Measurements from ENCODE around the gene MID1. TPM values are rescaled to one million over a fixed set of nuclear protein-coding genes. Genes with fewer than 3 reads are reported as not detected.

Gene MID1
- total and polyA plus RNA-seq, 9 of the 15 experiments (the other 6 are each of a cell fraction or from before 2014, with no cell fraction given) = 0.07 to 0.54 (median 0.33) TPM

DNA sequence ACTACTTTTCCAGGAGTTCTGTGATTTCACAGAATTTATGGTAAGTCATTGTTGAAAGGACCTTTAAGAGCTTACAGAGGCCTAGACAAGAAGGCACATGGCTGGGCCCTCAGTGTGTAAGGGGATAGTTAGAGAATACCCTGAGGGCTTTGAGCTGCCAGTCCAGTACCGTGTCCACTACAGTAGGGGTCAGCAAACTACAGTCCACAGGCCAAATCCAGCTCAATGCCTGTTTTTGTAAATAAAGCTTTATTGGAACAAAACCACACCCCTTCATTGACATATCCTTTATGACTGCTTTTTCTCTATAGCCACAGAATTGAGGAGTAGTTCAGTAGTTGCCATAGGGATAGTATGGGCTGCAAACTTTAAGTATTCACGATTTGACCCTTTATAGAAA, 176.2 kb downstream of the MID1 start:
- no peaks in the 10 kb centered on the region for H4K20me1 ChIP-seq (replicated peaks; ENCODE audit: control insufficient read depth, insufficient read depth, low read length)
- no peaks in the 10 kb centered on the region for H3K9me3 ChIP-seq (replicated peaks; ENCODE audit: control insufficient read depth, insufficient read depth, low read depth, low read length)
- BruUV-seq (replicated peaks) = no TSS peak
- WGBS (ENCODE audit: insufficient coverage, low coverage, missing lambda C conversion rate) = 0% methylated on average over 2 of the region's 2 CpGs
- no peaks in the 10 kb centered on the region for H3K79me2 ChIP-seq (ENCODE audit: control insufficient read depth, insufficient read depth, low read length)
- FAIRE-seq (no peak), DNase-seq (ENCODE audit: extremely low read depth in 1 of 4, low spot score in 3 of 4) (peak in 1 of 4 experiments; percentile 1), ATAC-seq (peak; percentile 47; the same call in 1 of the 3 replicates)
- intact Hi-C loops (cut with micrococcal nuclease) (no loop called here), in situ Hi-C loops (cut with MboI) (no loop called here)
- no peaks in the 10 kb centered on the region for H3K36me3 ChIP-seq (ENCODE audit: control insufficient read depth, insufficient read depth, low read length)
- no peak overlapping the region for H2AFZ ChIP-seq (ENCODE audit: low read depth, low read length)
- H3K9ac ChIP-seq (ENCODE audit: insufficient read depth in 1 of 2, low read depth in 2 of 2, low read length in 2 of 2) = no peak overlapping the region
- 0 out of 5 replicates have a peak, but pooled peaks cover 0 to 1% of the 10 kb centered on the region in 2 experiments for H3K27me3 ChIP-seq (ENCODE audit: control insufficient read depth in 2 of 2, insufficient read depth in 2 of 2, low read length in 2 of 2)
- H3K27ac ChIP-seq (ENCODE audit: extremely low read depth, low read depth, low read length) = no peak overlapping the region
- ChIA-PET POLR2A (no interaction called here), CTCF (ENCODE audit: low intra/inter-chr PET ratio) (no interaction called here)
- no peaks in the 10 kb centered on the region for H3K4me1 ChIP-seq (replicated peaks in 1 of 2; ENCODE audit: control insufficient read depth in 2 of 2, insufficient read depth in 2 of 2, low read length in 2 of 2)
- H3K4me2 ChIP-seq (ENCODE audit: insufficient read depth, low read length) = no peak overlapping the region
- no peaks in the 10 kb centered on the region for H3K9me1 ChIP-seq (ENCODE audit: control insufficient read depth, insufficient read depth, low read length)
- no peak overlapping the region for H3K4me3 ChIP-seq
- TF ChIP-seq, protein P1, sequence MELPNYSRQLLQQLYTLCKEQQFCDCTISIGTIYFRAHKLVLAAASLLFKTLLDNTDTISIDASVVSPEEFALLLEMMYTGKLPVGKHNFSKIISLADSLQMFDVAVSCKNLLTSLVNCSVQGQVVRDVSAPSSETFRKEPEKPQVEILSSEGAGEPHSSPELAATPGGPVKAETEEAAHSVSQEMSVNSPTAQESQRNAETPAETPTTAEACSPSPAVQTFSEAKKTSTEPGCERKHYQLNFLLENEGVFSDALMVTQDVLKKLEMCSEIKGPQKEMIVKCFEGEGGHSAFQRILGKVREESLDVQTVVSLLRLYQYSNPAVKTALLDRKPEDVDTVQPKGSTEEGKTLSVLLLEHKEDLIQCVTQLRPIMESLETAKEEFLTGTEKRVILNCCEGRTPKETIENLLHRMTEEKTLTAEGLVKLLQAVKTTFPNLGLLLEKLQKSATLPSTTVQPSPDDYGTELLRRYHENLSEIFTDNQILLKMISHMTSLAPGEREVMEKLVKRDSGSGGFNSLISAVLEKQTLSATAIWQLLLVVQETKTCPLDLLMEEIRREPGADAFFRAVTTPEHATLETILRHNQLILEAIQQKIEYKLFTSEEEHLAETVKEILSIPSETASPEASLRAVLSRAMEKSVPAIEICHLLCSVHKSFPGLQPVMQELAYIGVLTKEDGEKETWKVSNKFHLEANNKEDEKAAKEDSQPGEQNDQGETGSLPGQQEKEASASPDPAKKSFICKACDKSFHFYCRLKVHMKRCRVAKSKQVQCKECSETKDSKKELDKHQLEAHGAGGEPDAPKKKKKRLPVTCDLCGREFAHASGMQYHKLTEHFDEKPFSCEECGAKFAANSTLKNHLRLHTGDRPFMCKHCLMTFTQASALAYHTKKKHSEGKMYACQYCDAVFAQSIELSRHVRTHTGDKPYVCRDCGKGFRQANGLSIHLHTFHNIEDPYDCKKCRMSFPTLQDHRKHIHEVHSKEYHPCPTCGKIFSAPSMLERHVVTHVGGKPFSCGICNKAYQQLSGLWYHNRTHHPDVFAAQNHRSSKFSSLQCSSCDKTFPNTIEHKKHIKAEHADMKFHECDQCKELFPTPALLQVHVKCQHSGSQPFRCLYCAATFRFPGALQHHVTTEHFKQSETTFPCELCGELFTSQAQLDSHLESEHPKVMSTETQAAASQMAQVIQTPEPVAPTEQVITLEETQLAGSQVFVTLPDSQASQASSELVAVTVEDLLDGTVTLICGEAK (IDR thresholded peaks at IDR 0.05) = peak; percentile 96
- TF ChIP-seq, protein P1 (CRISPR knock-in tag; IDR thresholded peaks at IDR 0.05) = peak; percentile 86
- TF ChIP-seq PRMT5 (CRISPR knock-in tag; IDR thresholded peaks at IDR 0.05) (no peak), U2AF1 (optimal IDR thresholded peaks at IDR 0.05; ENCODE audit: low read depth, low read length) (no peak), RFX7 (CRISPR knock-in tag; IDR thresholded peaks at IDR 0.05) (no peak), ZNF384 (IDR thresholded peaks at IDR 0.05; ENCODE audit: low read depth, low read length) (peak; percentile 59), ZNF449 (CRISPR knock-in tag; IDR thresholded peaks at IDR 0.05) (no peak), HINFP (tag; conservative IDR thresholded peaks at IDR 0.05; ENCODE audit: low read depth) (no peak), TRIM24 (IDR thresholded peaks at IDR 0.05) (no peak)
- TF ChIP-seq, protein P2, sequence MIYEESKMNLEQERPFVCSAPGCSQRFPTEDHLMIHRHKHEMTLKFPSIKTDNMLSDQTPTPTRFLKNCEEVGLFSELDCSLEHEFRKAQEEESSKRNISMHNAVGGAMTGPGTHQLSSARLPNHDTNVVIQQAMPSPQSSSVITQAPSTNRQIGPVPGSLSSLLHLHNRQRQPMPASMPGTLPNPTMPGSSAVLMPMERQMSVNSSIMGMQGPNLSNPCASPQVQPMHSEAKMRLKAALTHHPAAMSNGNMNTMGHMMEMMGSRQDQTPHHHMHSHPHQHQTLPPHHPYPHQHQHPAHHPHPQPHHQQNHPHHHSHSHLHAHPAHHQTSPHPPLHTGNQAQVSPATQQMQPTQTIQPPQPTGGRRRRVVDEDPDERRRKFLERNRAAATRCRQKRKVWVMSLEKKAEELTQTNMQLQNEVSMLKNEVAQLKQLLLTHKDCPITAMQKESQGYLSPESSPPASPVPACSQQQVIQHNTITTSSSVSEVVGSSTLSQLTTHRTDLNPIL (CRISPR knock-in tag; IDR thresholded peaks at IDR 0.05) = no peak
